LNCaP clone FGC (cell line): ENCODE data around the gene WIPF2.
"Not testable (repeated sequence)": the region's sequence is repeated elsewhere in the genome, so short reads cannot be mapped to it uniquely, and the experiment has no call there.

ENCODE experiments used
- DNase-seq: peaks from one replicate; pipeline ENCODE4 v3.0.0-alpha.2; 2011; ENCODE audit warnings: low read depth
- H3K4me3 ChIP-seq: 2 replicates; pipeline ENCODE4 v1.5.1; 2011; ENCODE audit warnings: mild to moderate bottlenecking, low read depth, low read length, control low read depth
- CTCF ChIP-seq: IDR thresholded peaks from 2 replicates; pipeline ENCODE4 v1.5.1; 2012; ENCODE audit warnings: mild to moderate bottlenecking; ENCODE audit not compliant: control insufficient read depth, insufficient read depth; ENCODE audit errors: extremely low read depth

Gene WIPF2

GRCh38 chr17:40191237-40192208 lies 27.6 kb upstream of the WIPF2 start:
- no peak overlapping the region for H3K4me3 ChIP-seq
- peak; percentile 39 for TF ChIP-seq CTCF
- no peak for DNase-seq

- no peak for TF ChIP-seq CTCF
- no peak overlapping the region for H3K4me3 ChIP-seq
- DNase-seq, result no peak
Measured at GRCh38 chr17:40192961-40193360, 26.1 kb upstream of the WIPF2 start.

- TF ChIP-seq CTCF, result no peak
- no peak overlapping the region for H3K4me3 ChIP-seq
- DNase-seq, result no peak
Measured at GRCh38 chr17:40194821-40195220, 24.3 kb upstream of the WIPF2 start.

GRCh38 chr17:40197550-40197949 lies 21.6 kb upstream of the WIPF2 start:
- no peak for DNase-seq
- no peak for TF ChIP-seq CTCF
- H3K4me3 ChIP-seq, result no peak overlapping the region

GRCh38 chr17:40197965-40198456 lies 21.1 kb upstream of the WIPF2 start:
- DNase-seq, H3K4me3 ChIP-seq: not testable (repeated sequence)

- DNase-seq, result no peak
- no peak overlapping the region for H3K4me3 ChIP-seq
- TF ChIP-seq CTCF, result no peak
Measured at GRCh38 chr17:40198576-40198975, 20.5 kb upstream of the WIPF2 start.

- no peak for DNase-seq
- H3K4me3 ChIP-seq, result no peak overlapping the region
Measured at GRCh38 chr17:40203131-40203530, 16.0 kb upstream of the WIPF2 start.

GRCh38 chr17:40206193-40206592 lies 12.9 kb upstream of the WIPF2 start:
- not testable (repeated sequence) for DNase-seq

More at GRCh38 chr17:40203131-40203530, 16.0 kb upstream of the WIPF2 start:
- no peak for TF ChIP-seq CTCF

More at GRCh38 chr17:40206193-40206592, 12.9 kb upstream of the WIPF2 start:
- H3K4me3 ChIP-seq, result not testable (repeated sequence)
